Osteoblast (primary cell): ENCODE data around the gene CHD2. TPM values are rescaled to one million over a fixed set of nuclear protein-coding genes. Genes with fewer than 3 reads are reported as not detected.

Experiments
- DNase-seq: peaks from one replicate; pipeline ENCODE4 v3.0.0; 2011; ENCODE audit warnings: low spot score, mixed read lengths; ENCODE audit not compliant: insufficient read length; ENCODE audit errors: missing footprints
- H2AFZ ChIP-seq: 2 replicates; pipeline ENCODE4 v1.6.0; 2011; ENCODE audit warnings: mild to moderate bottlenecking, low read length
- H3K27ac ChIP-seq: 2 replicates; pipeline ENCODE4 v1.5.1; 2011; ENCODE audit warnings: mild to moderate bottlenecking, low read depth, low read length, moderate library complexity
- H3K27me3 ChIP-seq: 2 replicates; pipeline ENCODE4 v1.6.0; 2012; ENCODE audit warnings: mild to moderate bottlenecking, control low read depth, inconsistent platforms, low read length, moderate library complexity; ENCODE audit not compliant: insufficient read depth
- H3K36me3 ChIP-seq: 2 replicates; pipeline ENCODE4 v1.5.1; 2011; ENCODE audit warnings: mild to moderate bottlenecking, low read length, control low read depth, moderate library complexity; ENCODE audit not compliant: insufficient read depth
- H3K4me1 ChIP-seq: 2 replicates; pipeline ENCODE4 v1.5.1; 2011; ENCODE audit warnings: mild to moderate bottlenecking, low read length, control low read depth, moderate library complexity; ENCODE audit not compliant: insufficient read depth
- H3K4me2 ChIP-seq: 2 replicates; pipeline ENCODE4 v1.6.0; 2011; ENCODE audit warnings: mild to moderate bottlenecking, low read length; ENCODE audit not compliant: insufficient read depth
- H3K4me3 ChIP-seq: fragments of 200-600 bp; sonication (generic); 3 replicates; pipeline ENCODE4 v1.5.1; 2012; ENCODE audit warnings: mild to moderate bottlenecking, low read length, inconsistent platforms; ENCODE audit not compliant: insufficient read depth
- H3K79me2 ChIP-seq: 2 replicates; pipeline ENCODE4 v1.6.0; 2012; ENCODE audit warnings: mild to moderate bottlenecking, low read length, control low read depth, inconsistent platforms; ENCODE audit not compliant: insufficient read depth
- H3K9me3 ChIP-seq: 2 replicates; pipeline ENCODE4 v1.5.1; 2011; ENCODE audit warnings: low read depth, low read length, control low read depth
- H4K20me1 ChIP-seq: 2 replicates; pipeline ENCODE4 v1.6.0; 2012; ENCODE audit warnings: mild to moderate bottlenecking, low read length, control low read depth; ENCODE audit not compliant: insufficient read depth
- CTCF ChIP-seq: IDR thresholded peaks from 2 replicates; pipeline ENCODE4 v1.5.1; 2011; ENCODE audit warnings: mild to moderate bottlenecking, low read depth, low read length, moderate library complexity; ENCODE audit errors: extremely low read depth
- total RNA-seq: library from RNA; depleted of rRNA; stranded (reverse); fragments of >200 nt; gene quantifications from 2 replicates; pipeline ENCODE4 v1.2.3, GENCODE V29; 2012

CHD2 gene
- total RNA-seq, 1 donor: 98.8 TPM

- Histone ChIP-seq H3K27me3 (peaks cover 17% of the 10 kb centered on the region), H3K79me2 (no peaks in the 10 kb centered on the region), H3K4me1 (peaks cover 7% of the 10 kb centered on the region), H3K4me3 (no peak overlapping the region), H4K20me1 (no peaks in the 10 kb centered on the region), H2AFZ (no peak overlapping the region), H3K9me3 (no peaks in the 10 kb centered on the region), H3K4me2 (no peak overlapping the region), H3K36me3 (no peaks in the 10 kb centered on the region), H3K27ac (no peak overlapping the region)
- no peak for DNase-seq
- no peak for TF ChIP-seq CTCF
Measured at GRCh38 chr15:93066834-93067648, 166.9 kb downstream of the CHD2 start.

- no peak for TF ChIP-seq CTCF
- no peak for DNase-seq
- no peaks in the 10 kb centered on the region for H3K9me3 ChIP-seq
- no peak overlapping the region for H3K27ac ChIP-seq
- no peak overlapping the region for H3K4me2 ChIP-seq
- H3K4me3 ChIP-seq: no peak overlapping the region
- no peak overlapping the region for H2AFZ ChIP-seq
- no peaks in the 10 kb centered on the region for H3K79me2 ChIP-seq
- H3K36me3 ChIP-seq: no peaks in the 10 kb centered on the region
- peaks cover 11% of the 10 kb centered on the region for H3K4me1 ChIP-seq
- H3K27me3 ChIP-seq: peaks cover 23% of the 10 kb centered on the region
- H4K20me1 ChIP-seq: no peaks in the 10 kb centered on the region
Measured at GRCh38 chr15:93067649-93068085, 167.5 kb downstream of the CHD2 start.

- Histone ChIP-seq H3K9me3 (no peaks in the 10 kb centered on the region), H3K79me2 (no peaks in the 10 kb centered on the region), H3K4me2 (no peak overlapping the region), H3K27ac (no peak overlapping the region), H3K27me3 (peaks cover 30% of the 10 kb centered on the region), H3K4me3 (no peak overlapping the region), H4K20me1 (no peaks in the 10 kb centered on the region), H3K36me3 (no peaks in the 10 kb centered on the region), H3K4me1 (peaks cover 11% of the 10 kb centered on the region), H2AFZ (no peak overlapping the region)
- no peak for TF ChIP-seq CTCF
- no peak for DNase-seq
Measured at GRCh38 chr15:93068581-93069199, 168.6 kb downstream of the CHD2 start.

- no peak overlapping the region for H2AFZ ChIP-seq
Measured at GRCh38 chr15:93070132-93070531, 170.0 kb downstream of the CHD2 start.

More at GRCh38 chr15:93070132-93070531, 170.0 kb downstream of the CHD2 start:
- H3K4me2 ChIP-seq: no peak overlapping the region
- peaks cover 37% of the 10 kb centered on the region for H3K27me3 ChIP-seq
- no peaks in the 10 kb centered on the region for H3K79me2 ChIP-seq
- no peak for TF ChIP-seq CTCF
- peaks cover 11% of the 10 kb centered on the region for H3K4me1 ChIP-seq
- no peak overlapping the region for H3K27ac ChIP-seq
- H3K9me3 ChIP-seq: no peaks in the 10 kb centered on the region
- H3K36me3 ChIP-seq: no peaks in the 10 kb centered on the region
- H3K4me3 ChIP-seq: no peak overlapping the region
- no peaks in the 10 kb centered on the region for H4K20me1 ChIP-seq
- no peak for DNase-seq
